ENCODE results near the gene TNNC1.

- TF ChIP-seq NPAS2 (CRISPR knock-in tag; IDR thresholded peaks at IDR 0.05; ENCODE audit: borderline replicate concordance) (no peak), HDAC2 (CRISPR knock-in tag; IDR thresholded peaks at IDR 0.05) (peak; percentile 83), ZNF274 (CRISPR knock-in tag; IDR thresholded peaks at IDR 0.05) (no peak), BHLHE40 (IDR thresholded peaks at IDR 0.05; ENCODE audit: low read length) (no peak; the same call in 1 of the 2 replicates), MYC (CRISPR knock-in tag; IDR thresholded peaks at IDR 0.05; ENCODE audit: borderline replicate concordance) (peak; percentile 77; the same call in 1 of the 2 replicates)
- TF ChIP-seq, protein P1, sequence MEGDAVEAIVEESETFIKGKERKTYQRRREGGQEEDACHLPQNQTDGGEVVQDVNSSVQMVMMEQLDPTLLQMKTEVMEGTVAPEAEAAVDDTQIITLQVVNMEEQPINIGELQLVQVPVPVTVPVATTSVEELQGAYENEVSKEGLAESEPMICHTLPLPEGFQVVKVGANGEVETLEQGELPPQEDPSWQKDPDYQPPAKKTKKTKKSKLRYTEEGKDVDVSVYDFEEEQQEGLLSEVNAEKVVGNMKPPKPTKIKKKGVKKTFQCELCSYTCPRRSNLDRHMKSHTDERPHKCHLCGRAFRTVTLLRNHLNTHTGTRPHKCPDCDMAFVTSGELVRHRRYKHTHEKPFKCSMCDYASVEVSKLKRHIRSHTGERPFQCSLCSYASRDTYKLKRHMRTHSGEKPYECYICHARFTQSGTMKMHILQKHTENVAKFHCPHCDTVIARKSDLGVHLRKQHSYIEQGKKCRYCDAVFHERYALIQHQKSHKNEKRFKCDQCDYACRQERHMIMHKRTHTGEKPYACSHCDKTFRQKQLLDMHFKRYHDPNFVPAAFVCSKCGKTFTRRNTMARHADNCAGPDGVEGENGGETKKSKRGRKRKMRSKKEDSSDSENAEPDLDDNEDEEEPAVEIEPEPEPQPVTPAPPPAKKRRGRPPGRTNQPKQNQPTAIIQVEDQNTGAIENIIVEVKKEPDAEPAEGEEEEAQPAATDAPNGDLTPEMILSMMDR (CRISPR knock-in tag; IDR thresholded peaks at IDR 0.05) = no peak
- TF ChIP-seq, protein P2, sequence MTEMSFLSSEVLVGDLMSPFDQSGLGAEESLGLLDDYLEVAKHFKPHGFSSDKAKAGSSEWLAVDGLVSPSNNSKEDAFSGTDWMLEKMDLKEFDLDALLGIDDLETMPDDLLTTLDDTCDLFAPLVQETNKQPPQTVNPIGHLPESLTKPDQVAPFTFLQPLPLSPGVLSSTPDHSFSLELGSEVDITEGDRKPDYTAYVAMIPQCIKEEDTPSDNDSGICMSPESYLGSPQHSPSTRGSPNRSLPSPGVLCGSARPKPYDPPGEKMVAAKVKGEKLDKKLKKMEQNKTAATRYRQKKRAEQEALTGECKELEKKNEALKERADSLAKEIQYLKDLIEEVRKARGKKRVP (CRISPR knock-in tag; IDR thresholded peaks at IDR 0.05) = peak in 1 of 2 experiments; percentile 52; a peak in 1 of 4 replicates
These were observed 23.9 kb downstream of the TNNC1 start for GRCh38 chr3:52429779-52430415.

All from HepG2 (cell line).